GM10266 (cell line): ENCODE results near the gene FN3KRP.

Source experiments
- DNase-seq: peaks from one replicate; pipeline ENCODE4 v3.0.0; 2012; ENCODE audit errors: extremely low spot score
- CTCF ChIP-seq: IDR thresholded peaks from 2 replicates; pipeline ENCODE4 v1.5.1; 2012; ENCODE audit warnings: mild to moderate bottlenecking, low read depth; ENCODE audit not compliant: control insufficient read depth, insufficient read depth; ENCODE audit errors: missing control alignments

FN3KRP gene

DNA sequence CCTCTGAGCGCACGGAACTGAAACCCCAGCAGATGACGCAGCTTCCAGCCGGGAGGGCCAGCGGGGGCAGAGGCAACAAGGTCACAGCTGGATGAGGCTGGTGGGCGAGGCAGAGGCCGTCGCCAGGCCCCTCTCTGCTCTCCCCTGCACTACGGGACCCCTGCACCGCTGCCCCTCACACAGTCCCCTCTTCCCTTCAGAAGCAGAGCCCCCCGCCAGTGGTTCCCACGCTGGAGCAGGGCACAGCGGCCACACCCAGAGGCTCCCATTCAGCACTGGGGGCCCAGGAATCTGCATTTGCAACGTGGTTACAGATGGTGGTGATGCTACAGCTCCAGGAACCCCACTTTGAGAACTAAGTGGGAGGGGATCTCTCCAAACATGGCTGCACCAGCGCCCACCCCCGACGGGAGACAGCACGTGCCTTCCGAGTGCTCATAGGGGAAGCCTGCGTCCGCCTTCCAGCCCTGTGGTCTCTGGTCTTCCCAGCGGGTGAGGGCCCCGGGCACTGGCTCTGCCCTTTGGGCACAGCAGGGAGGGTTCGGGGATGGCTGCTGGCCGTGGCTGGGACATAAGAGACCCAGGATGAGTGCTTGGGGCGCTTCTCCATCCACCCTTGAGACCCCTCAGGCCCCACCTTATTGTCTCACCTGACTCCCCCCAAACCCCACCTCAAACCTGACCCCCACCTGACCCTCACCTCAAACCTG is 13.3 kb upstream of the FN3KRP start:
- no peak for DNase-seq
- TF ChIP-seq CTCF: no peak

GRCh38 chr17:82703935-82704865 is 12.3 kb upstream of the FN3KRP start:
- no peak for TF ChIP-seq CTCF
- no peak for DNase-seq

DNA sequence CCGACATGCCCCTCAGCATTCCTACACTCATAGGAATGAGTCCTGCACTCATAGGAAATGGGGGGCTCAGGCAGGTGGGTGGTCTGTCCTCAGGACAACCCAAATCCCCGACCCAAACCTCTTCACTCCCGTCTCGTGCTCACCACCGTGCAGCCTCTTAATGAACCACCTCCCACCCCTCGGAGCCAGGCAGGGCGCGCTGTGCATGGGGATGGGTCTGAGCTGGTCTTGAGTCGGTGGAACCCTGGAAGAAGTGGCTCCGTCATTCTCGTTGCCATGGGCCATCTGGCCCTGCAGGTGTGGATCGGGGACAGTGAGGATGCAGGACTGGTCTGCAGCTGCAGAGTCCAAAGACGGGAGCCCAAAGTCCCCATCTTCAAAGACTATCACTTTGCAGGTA is 11.6 kb upstream of the FN3KRP start:
- no peak for TF ChIP-seq CTCF
- DNase-seq: no peak

- no peak for TF ChIP-seq CTCF
- no peak for DNase-seq
Observed at GRCh38 chr17:82705756-82706155, 10.8 kb upstream of the FN3KRP start.

GRCh38 chr17:82709024-82709675 is 7.4 kb upstream of the FN3KRP start:
- no peak for TF ChIP-seq CTCF
- peak; percentile 49 for DNase-seq

- DNase-seq: no peak
- no peak for TF ChIP-seq CTCF
Observed at GRCh38 chr17:82709676-82710498, 6.6 kb upstream of the FN3KRP start.
